B cell (primary cell): ENCODE data around the gene CYP26B1.

ENCODE experiments used
- EZH2 ChIP-seq: IDR thresholded peaks from 2 replicates; pipeline ENCODE4 v1.6.1; 2012; ENCODE audit warnings: borderline replicate concordance, low read depth, mild to moderate bottlenecking, moderate library complexity, low read length; ENCODE audit not compliant: insufficient read depth, poor library complexity, severe bottlenecking
- TF ChIP-seq, protein P1 (sequence below): fragments of 200-600 bp; IDR thresholded peaks from one replicate; pipeline ENCODE4 v1.8.0; 2022; ENCODE audit warnings: antibody characterized with exemption, mild to moderate bottlenecking

DNA sequence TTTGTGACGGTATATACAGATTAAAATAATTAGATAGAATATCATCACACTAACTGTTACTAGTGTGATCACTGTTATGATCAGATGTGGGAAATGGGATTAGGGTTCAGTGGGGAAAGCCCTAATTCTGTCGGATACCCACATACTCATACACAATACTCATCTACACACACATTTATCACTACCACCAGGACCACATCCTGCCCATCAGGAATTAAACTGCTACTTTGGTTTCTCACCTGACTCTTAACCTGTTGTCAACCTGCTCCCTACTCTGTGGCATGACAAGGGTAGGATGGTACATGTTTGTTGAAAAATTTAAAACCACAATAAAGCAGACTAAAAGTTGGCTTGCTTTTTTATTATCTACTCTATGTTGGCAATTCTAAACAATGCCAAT lies 24.8 kb upstream of the CYP26B1 start:
- TF ChIP-seq, protein P1, sequence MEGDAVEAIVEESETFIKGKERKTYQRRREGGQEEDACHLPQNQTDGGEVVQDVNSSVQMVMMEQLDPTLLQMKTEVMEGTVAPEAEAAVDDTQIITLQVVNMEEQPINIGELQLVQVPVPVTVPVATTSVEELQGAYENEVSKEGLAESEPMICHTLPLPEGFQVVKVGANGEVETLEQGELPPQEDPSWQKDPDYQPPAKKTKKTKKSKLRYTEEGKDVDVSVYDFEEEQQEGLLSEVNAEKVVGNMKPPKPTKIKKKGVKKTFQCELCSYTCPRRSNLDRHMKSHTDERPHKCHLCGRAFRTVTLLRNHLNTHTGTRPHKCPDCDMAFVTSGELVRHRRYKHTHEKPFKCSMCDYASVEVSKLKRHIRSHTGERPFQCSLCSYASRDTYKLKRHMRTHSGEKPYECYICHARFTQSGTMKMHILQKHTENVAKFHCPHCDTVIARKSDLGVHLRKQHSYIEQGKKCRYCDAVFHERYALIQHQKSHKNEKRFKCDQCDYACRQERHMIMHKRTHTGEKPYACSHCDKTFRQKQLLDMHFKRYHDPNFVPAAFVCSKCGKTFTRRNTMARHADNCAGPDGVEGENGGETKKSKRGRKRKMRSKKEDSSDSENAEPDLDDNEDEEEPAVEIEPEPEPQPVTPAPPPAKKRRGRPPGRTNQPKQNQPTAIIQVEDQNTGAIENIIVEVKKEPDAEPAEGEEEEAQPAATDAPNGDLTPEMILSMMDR: no peak
- TF ChIP-seq EZH2: no peak
